K562 (cell line): ENCODE data around the gene HRH4. TPM values are rescaled to one million over a fixed set of nuclear protein-coding genes. Genes with fewer than 3 reads are reported as not detected.

Source experiments
- ASH1L ChIP-seq: fragments of 450-650 bp; IDR thresholded peaks from 2 replicates; pipeline ENCODE4 v1.6.1; 2018; ENCODE audit warnings: borderline replicate concordance, mild to moderate bottlenecking, low read depth; ENCODE audit not compliant: partially characterized antibody
- BACH1 ChIP-seq: fragments of 200-800 bp; sonication (Bioruptor generic); IDR thresholded peaks from 2 replicates; pipeline ENCODE4 v1.6.1; 2016; ENCODE audit warnings: missing genetic modification characterization, missing compliant biosample characterization
- BCL6 ChIP-seq: fragments of 250-450 bp; sonication (Bioruptor Pico); IDR thresholded peaks from 2 replicates; pipeline ENCODE4 v1.4.0; 2020
- CBFB ChIP-seq: sonication (generic); formaldehyde crosslinking; IDR thresholded peaks from 2 replicates; pipeline ENCODE4 v1.4.0; 2020; ENCODE audit warnings: mild to moderate bottlenecking, missing genetic modification reagents
- IRF2 ChIP-seq: sonication (generic); formaldehyde crosslinking; IDR thresholded peaks from 2 replicates; pipeline ENCODE4 v1.8.1; 2022; ENCODE audit warnings: mild to moderate bottlenecking, missing genetic modification reagents
- KLF13 ChIP-seq: fragments of 450-650 bp; IDR thresholded peaks from 2 replicates; pipeline ENCODE4 v1.6.1; 2016; ENCODE audit warnings: missing genetic modification characterization, low read depth, mild to moderate bottlenecking, missing compliant biosample characterization, moderate library complexity, borderline replicate concordance
- MAZ ChIP-seq, 2 experiments: fragments of 450-650 bp in 1 of 2; sonication (generic) in 1 of 2; formaldehyde crosslinking; IDR thresholded peaks in 1 of 2; conservative IDR thresholded peaks in 1 of 2; 2 replicates each; pipeline versions ENCODE4 v1.4.0 to v1.5.0; 2020; ENCODE audit warnings: mild to moderate bottlenecking in 1 of 2, missing genetic modification reagents in 1 of 2
- SOX6 ChIP-seq: fragments of 450-650 bp; IDR thresholded peaks from 2 replicates; pipeline ENCODE4 v1.6.1; 2014; ENCODE audit warnings: mild to moderate bottlenecking
- TEAD1 ChIP-seq, 2 experiments: fragments of 450-650 bp in 1 of 2; sonication (generic) in 1 of 2; formaldehyde crosslinking; IDR thresholded peaks; 2 replicates each; pipeline versions ENCODE4 v1.4.0 to v1.8.0; 2020 to 2022; ENCODE audit warnings: mild to moderate bottlenecking in 2 of 2, missing genetic modification reagents in 1 of 2
- U2AF2 ChIP-seq: fragments of 200-400 bp; formaldehyde crosslinking; optimal IDR thresholded peaks from 2 replicates; pipeline ENCODE3; 2017; ENCODE audit warnings: low read depth, mild to moderate bottlenecking, low read length
- ZNF197 ChIP-seq: fragments of 200-800 bp; sonication (Bioruptor generic); IDR thresholded peaks from 2 replicates; pipeline ENCODE4 v1.6.1; 2016; ENCODE audit warnings: low read depth, missing genetic modification characterization, missing compliant biosample characterization
- ZNF408 ChIP-seq: fragments of 250-450 bp; sonication (Bioruptor Pico); IDR thresholded peaks from 2 replicates; pipeline ENCODE4 v1.4.0; 2020; ENCODE audit warnings: low read depth, mild to moderate bottlenecking, moderate library complexity
- ZNF668 ChIP-seq: fragments of 250-450 bp; sonication (Bioruptor Pico); IDR thresholded peaks from 2 replicates; pipeline ENCODE4 v1.8.0; 2022; ENCODE audit warnings: mild to moderate bottlenecking, inconsistent platforms
- polyA plus RNA-seq, 8 experiments: library from polyadenylated mRNA; depleted of rRNA in 4 of 8; stranded (reverse) in 5 of 8; unstranded in 3 of 8; fragments of >200 nt; fragmentation: Nextera tagmentation in 2 of 8; fragmentation: Illumina TruSeq in 1 of 8; extraction: Ambion mirVana in 2 of 8; extraction: Trizol in 1 of 8; gene quantifications; 2 replicates each; pipeline versions ENCODE4 v1.2.1 to v1.2.3, GENCODE V29; 2011 to 2014; ENCODE audit warnings: inconsistent platforms in 1 of 8, missing spikeins in 1 of 8
- total RNA-seq, 7 experiments: library from RNA; depleted of rRNA in 6 of 7; stranded (reverse); fragments of >200 nt in 6 of 7; fragmentation: Illumina TruSeq in 2 of 7; extraction: Trizol in 2 of 7; gene quantifications; 2 replicates each; pipeline versions ENCODE4 v1.2.1 to v1.2.3, GENCODE V29; 2011 to 2021; ENCODE audit warnings: low replicate concordance in 1 of 7
- TF ChIP-seq, protein P1 (sequence below): sonication (generic); formaldehyde crosslinking; IDR thresholded peaks from 2 replicates; pipeline ENCODE4 v1.9.0; 2022; ENCODE audit warnings: mild to moderate bottlenecking, missing genetic modification reagents
- TF ChIP-seq, protein P2 (sequence below), 3 experiments: IDR thresholded peaks in 2 of 3; conservative IDR thresholded peaks in 1 of 3; 2 replicates each; pipeline ENCODE4 v1.5.1; 2011 to 2012; ENCODE audit warnings: low read length in 3 of 3, mild to moderate bottlenecking in 3 of 3, control low read depth in 2 of 3, improper control_type of control experiment in 1 of 3, inconsistent platforms in 1 of 3, low read depth in 1 of 3, mixed read lengths in 1 of 3, moderate library complexity in 1 of 3; ENCODE audit not compliant: insufficient read depth in 2 of 3
- TF ChIP-seq, protein P3 (sequence below): fragments of 250-450 bp; sonication (Bioruptor Pico); IDR thresholded peaks from 2 replicates; pipeline ENCODE4 v1.4.0; 2020; ENCODE audit warnings: mild to moderate bottlenecking, moderate library complexity, borderline replicate concordance

Gene HRH4
- total and polyA plus RNA-seq, 9 of the 15 experiments (the other 6 are each of a cell fraction or from before 2014, with no cell fraction given): not detected

DNA sequence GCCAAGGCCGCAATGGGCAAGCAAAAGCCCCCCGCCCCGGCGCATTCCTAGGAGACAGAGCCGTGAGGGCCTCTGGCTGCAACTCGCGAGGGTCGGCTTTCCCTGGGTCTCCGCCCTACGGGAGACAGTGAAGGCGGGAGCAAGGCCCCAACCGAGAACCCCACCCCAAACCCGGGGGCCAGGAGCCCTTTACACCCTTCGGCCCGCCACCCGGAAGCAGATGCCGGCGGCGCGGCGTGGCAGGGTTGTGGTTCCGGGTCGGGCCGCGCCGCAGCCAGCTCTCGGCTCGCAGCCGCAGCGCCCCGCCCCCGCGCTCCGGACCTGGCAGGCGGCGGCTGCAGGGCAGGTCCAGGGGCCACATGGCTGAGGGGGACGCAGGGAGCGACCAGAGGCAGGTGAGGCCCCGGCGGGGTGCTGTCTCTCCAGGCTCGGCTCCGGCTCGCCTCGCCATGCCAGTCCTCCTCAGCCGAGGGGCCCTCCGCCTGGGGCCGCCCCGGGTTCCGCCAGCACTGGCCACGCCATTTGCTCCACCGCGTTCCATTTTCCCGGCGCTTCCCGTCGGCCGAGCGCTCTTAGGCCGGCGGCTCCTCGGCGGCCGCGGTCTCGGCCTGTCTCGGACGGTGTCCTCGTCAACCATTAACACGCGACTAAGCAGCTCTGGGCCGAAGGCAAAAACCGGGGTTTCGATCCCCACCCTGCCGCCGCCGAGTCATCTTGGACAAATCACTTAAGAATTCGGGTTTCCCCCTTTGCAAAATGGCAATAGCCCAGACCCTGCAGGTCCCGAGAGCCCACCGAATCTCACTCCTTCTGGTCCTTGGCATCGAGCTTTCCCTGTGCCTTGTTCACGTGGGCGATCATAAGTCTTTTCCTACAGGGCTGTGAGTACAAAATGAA is 33.8 kb upstream of the HRH4 start, which contains the start of gene IMPACT (continued):
- TF ChIP-seq ZNF668 (CRISPR knock-in tag): peak; percentile 82; the same call in 1 of the 2 replicates
- peak; percentile 60; the same call in 1 of the 2 replicates for TF ChIP-seq BACH1 (tag)
- no peak for TF ChIP-seq U2AF2
- TF ChIP-seq, protein P1, sequence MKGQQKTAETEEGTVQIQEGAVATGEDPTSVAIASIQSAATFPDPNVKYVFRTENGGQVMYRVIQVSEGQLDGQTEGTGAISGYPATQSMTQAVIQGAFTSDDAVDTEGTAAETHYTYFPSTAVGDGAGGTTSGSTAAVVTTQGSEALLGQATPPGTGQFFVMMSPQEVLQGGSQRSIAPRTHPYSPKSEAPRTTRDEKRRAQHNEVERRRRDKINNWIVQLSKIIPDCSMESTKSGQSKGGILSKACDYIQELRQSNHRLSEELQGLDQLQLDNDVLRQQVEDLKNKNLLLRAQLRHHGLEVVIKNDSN (CRISPR knock-in tag): no peak
- TF ChIP-seq CBFB: no peak
- TF ChIP-seq ASH1L: no peak
- no peak for TF ChIP-seq IRF2 (CRISPR knock-in tag)
- peak; percentile 90 for TF ChIP-seq BCL6 (CRISPR knock-in tag)
- TF ChIP-seq ZNF197 (CRISPR knock-in tag): peak; percentile 92
- TF ChIP-seq, protein P2, sequence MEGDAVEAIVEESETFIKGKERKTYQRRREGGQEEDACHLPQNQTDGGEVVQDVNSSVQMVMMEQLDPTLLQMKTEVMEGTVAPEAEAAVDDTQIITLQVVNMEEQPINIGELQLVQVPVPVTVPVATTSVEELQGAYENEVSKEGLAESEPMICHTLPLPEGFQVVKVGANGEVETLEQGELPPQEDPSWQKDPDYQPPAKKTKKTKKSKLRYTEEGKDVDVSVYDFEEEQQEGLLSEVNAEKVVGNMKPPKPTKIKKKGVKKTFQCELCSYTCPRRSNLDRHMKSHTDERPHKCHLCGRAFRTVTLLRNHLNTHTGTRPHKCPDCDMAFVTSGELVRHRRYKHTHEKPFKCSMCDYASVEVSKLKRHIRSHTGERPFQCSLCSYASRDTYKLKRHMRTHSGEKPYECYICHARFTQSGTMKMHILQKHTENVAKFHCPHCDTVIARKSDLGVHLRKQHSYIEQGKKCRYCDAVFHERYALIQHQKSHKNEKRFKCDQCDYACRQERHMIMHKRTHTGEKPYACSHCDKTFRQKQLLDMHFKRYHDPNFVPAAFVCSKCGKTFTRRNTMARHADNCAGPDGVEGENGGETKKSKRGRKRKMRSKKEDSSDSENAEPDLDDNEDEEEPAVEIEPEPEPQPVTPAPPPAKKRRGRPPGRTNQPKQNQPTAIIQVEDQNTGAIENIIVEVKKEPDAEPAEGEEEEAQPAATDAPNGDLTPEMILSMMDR (IDR thresholded peaks at IDR 0.05 in 2 of 3, conservative IDR thresholded peaks at IDR 0.05 in 1 of 3; ENCODE audit: insufficient read depth in 2 of 3, low read depth in 1 of 3, low read length in 3 of 3): no peak
- peak; percentile 75 to 95; a peak in 3 of 4 replicates for TF ChIP-seq MAZ (CRISPR knock-in tag; conservative IDR thresholded peaks at IDR 0.05 in 1 of 2, IDR thresholded peaks at IDR 0.05 in 1 of 2)
- 0 out of 2 replicates have a peak, but pooled peaks have one; percentile 18 for TF ChIP-seq SOX6
- TF ChIP-seq ZNF408 (CRISPR knock-in tag): 0 out of 2 replicates have a peak, but pooled peaks have one; percentile 49
- TF ChIP-seq KLF13 (tag): peak; percentile 87
- peak in 1 of 2 experiments; percentile 91; a peak in 2 of 4 replicates for TF ChIP-seq TEAD1 (CRISPR knock-in tag; IDR thresholded peaks at IDR 0.05)
- TF ChIP-seq, protein P3, sequence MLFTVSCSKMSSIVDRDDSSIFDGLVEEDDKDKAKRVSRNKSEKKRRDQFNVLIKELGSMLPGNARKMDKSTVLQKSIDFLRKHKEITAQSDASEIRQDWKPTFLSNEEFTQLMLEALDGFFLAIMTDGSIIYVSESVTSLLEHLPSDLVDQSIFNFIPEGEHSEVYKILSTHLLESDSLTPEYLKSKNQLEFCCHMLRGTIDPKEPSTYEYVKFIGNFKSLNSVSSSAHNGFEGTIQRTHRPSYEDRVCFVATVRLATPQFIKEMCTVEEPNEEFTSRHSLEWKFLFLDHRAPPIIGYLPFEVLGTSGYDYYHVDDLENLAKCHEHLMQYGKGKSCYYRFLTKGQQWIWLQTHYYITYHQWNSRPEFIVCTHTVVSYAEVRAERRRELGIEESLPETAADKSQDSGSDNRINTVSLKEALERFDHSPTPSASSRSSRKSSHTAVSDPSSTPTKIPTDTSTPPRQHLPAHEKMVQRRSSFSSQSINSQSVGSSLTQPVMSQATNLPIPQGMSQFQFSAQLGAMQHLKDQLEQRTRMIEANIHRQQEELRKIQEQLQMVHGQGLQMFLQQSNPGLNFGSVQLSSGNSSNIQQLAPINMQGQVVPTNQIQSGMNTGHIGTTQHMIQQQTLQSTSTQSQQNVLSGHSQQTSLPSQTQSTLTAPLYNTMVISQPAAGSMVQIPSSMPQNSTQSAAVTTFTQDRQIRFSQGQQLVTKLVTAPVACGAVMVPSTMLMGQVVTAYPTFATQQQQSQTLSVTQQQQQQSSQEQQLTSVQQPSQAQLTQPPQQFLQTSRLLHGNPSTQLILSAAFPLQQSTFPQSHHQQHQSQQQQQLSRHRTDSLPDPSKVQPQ (CRISPR knock-in tag): peak; percentile 80
